ENCODE results near the gene PLXND1.
A peak's percentile ranks its signal among the peaks of the same experiment; 100 is the strongest.
"Not testable (repeated sequence)": the region's sequence is repeated elsewhere in the genome, so short reads cannot be mapped to it uniquely, and the experiment has no call there.

Gene PLXND1

DNA sequence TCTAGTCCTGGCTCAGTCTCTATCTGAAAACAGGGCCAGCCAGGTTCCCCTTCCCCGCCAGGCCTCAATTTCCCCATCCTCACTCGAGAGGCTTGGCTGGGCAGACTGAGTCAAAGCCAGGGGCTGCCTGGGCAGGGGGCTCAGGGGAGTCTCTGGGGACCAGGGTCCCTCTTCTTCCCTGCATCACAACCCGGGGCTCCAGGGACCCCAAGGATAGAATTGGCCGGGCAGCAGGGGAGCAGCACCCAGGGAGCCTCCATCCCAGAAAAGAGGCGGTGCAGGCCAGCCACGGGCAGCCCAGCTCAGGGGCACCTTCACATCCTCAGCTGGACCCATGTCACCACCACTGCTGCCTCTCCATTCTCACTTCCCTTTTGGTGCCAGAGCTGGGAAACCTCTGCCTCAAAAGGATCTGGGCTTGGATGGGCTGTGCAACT lies 13.3 kb upstream of the PLXND1 start:
- Mint-ChIP-seq H3K27me3 (no peaks in the 10 kb centered on the region), H3K4me1 (peaks cover 7% of the 10 kb centered on the region), H3K9me3 (no peaks in the 10 kb centered on the region), H3K36me3 (no peaks in the 10 kb centered on the region), H3K4me3 (no peak overlapping the region), H3K27ac (no peak overlapping the region)

DNA sequence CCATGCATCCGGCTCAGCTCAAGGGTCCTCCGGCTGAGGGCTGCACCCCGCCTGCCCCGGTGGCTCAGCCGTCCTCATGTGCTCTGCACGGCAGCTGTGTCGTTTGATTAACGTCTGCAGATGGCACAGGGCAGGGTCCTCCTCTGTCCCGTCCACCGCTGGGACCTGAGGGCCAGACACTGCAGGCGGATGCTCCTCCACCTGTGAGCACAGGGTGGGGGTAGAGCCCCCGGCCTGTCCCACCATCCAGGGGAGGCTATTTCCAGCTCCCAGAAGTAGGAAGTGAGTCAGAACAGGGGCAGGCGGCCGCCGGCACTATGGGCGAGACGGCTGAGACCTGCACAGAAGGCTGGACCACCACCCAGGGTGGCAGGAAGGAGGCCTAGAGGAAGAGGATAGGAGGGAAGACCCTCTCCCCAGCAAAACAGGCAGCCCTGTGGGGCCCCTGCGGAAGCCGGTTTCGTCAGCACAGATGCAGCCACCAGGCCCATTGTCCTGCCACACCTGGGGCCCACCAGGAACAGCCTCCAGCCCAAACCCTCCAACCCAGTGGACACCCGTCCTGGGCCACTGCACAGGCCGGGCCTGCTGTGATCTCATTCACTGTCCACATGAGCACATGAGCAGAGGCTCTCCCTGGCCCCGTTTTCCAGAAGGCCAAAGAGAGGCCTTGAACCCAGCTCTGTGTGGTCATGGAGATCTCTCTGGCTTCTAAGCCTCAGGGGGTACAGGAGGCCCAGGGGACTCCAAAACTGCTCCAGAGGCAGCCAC lies 12.6 kb upstream of the PLXND1 start:
- H3K36me3 Mint-ChIP-seq: no peaks in the 10 kb centered on the region
- H3K4me3 Mint-ChIP-seq: no peak overlapping the region
- no peaks in the 10 kb centered on the region for H3K9me3 Mint-ChIP-seq
- no peaks in the 10 kb centered on the region for H3K27me3 Mint-ChIP-seq
- no peak overlapping the region for H3K27ac Mint-ChIP-seq
- peaks cover 7% of the 10 kb centered on the region for H3K4me1 Mint-ChIP-seq

DNA sequence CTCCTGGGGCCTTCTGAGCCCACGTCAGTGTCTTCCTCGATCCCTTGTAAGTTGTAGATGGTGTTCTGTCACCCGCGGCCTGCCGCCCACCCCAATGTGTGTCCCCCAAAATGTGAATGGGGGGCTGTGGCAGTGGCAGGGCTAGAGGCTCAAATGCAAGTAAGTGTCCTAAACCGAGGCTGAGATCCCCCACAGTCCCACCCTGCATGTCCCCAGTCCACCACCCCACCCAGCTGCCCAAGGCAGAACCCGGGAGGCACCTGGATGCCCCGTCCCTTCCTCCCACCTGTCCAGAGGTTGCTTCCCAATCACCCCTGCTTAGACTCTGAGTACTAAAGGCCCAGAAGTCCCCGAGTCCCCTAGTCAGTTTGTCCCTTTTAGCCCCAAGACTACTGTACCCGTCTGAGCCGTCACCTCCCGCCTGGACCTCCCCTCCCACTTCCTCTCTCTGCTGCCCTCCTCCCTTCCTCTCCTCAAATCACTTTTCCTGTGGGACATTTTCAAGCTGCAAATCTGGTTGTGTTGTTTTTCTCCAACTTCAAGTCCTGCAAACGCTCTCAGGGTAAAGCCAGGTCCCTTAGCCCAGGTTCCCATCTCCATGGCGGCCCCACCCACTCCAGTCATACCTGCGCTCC lies 11.8 kb upstream of the PLXND1 start:
- no peaks in the 10 kb centered on the region for H3K9me3 Mint-ChIP-seq
- peaks cover 7% of the 10 kb centered on the region for H3K4me1 Mint-ChIP-seq
- H3K27me3 Mint-ChIP-seq: no peaks in the 10 kb centered on the region
- no peaks in the 10 kb centered on the region for H3K36me3 Mint-ChIP-seq
- H3K27ac Mint-ChIP-seq: no peak overlapping the region
- H3K4me3 Mint-ChIP-seq: no peak overlapping the region

DNA sequence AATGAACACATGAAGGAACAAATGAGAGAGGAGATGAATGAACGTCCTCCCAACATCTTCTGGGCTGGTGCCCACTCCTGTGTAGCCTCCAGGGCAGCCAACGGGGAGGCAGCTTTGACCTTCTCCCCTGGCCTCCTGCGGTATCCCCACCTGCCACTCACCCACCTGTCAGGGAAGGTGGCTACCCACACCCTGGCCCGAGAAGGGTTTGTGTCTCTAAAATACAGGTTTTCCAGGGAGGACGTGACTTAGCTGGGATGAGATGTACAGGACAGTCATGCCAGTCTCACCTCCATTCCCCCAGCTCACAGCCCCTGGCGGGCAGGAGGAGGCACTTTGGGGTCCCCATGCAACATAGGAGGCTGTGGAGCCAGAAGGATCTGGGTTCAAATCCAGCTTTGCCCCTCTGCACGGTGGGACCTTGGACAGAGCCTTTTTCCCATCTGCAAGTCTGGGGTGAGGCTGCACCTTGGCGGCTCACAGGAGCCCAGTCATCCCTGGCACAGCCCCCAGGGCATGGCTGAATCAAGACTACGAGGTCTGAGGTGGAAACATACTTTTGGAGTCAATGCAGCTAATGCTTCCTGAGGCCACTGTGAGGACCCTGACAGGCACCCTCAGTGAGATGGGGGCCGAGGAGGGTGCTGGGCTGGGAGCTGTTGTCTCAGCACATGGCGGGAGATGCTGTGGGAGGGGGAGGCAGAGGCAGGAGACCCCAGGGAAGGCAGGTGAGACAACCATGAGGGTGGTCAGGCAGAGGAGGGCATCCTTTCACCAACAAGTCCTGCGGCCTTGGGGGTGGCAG lies 11.1 kb upstream of the PLXND1 start:
- Mint-ChIP-seq H3K4me1 (peaks cover 7% of the 10 kb centered on the region), H3K27me3 (no peaks in the 10 kb centered on the region), H3K27ac (no peak overlapping the region), H3K9me3 (no peaks in the 10 kb centered on the region), H3K4me3 (no peak overlapping the region), H3K36me3 (no peaks in the 10 kb centered on the region)

DNA sequence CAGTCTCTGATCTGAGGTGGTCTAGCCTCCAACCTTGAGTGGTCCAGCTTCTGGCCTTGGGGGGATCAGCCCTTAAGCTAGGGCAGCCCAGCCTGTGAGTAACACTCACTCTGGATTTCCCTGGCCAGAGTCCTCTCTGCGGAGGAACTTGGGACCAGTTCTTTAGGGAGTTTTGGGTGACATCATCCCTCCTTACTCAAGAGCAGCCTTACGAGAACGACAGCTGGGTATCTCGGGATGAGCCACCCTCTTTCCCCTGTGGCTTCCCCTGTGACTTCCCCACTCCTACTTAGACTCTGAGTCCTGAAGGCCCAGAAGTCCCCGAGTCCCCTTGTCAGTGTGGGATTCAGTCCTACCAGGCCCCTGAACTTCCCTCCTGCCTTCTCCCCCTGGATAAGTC lies 10.2 kb upstream of the PLXND1 start:
- Mint-ChIP-seq H3K36me3 (no peaks in the 10 kb centered on the region), H3K27me3 (no peaks in the 10 kb centered on the region), H3K4me3 (no peak overlapping the region), H3K27ac (no peak overlapping the region), H3K9me3 (no peaks in the 10 kb centered on the region), H3K4me1 (peaks cover 7% of the 10 kb centered on the region)

DNA sequence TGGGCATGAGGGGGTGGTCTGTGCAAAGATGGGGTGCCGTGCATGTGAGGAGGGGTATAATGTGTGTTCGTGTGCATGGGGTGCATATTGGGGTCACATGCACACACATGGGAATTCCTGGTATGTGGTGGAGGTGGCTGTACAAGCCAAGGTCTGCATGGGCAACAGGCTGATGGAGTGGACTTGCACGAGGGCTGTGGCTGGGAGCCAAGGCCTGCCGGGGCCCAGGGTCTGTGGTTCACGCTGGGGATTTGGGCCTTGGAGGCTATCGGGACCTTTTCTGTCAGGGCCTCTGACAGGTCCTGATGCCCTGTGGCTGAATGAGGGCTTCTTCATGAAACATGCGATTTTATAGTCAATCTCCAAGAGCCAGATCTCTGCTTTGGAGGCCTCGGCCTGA lies 9.8 kb upstream of the PLXND1 start:
- Mint-ChIP-seq H3K4me3 (no peak overlapping the region), H3K27me3 (no peaks in the 10 kb centered on the region), H3K9me3 (no peaks in the 10 kb centered on the region), H3K36me3 (no peaks in the 10 kb centered on the region), H3K4me1 (peaks cover 7% of the 10 kb centered on the region), H3K27ac (no peak overlapping the region)

DNA sequence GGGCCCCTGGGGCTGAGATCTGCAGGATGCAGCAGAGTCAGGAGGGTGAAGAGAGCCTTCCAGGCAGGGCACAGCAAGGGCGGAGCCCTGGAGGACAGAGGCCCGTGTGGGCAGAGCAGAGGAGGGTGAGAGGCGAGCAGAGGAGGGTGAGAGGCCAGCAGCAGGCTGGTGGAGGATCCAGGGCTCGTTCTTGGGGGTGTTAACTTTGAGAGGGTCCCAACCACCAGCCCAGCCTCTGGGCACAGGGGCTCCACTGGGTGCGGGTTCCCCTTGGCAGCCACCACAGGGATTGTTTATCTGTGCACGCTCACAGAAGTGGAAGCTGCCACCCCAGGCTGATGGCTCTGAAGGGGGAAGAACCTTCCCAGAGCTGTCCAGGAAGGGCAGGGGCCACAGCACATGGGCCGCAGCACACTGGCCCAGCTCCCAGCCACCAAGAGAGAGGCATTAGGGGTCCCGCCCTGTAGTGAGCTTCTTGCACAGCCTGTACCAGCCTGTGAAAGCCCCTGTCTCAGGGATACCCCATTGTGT lies 9.3 kb upstream of the PLXND1 start:
- no peaks in the 10 kb centered on the region for H3K9me3 Mint-ChIP-seq

DNA sequence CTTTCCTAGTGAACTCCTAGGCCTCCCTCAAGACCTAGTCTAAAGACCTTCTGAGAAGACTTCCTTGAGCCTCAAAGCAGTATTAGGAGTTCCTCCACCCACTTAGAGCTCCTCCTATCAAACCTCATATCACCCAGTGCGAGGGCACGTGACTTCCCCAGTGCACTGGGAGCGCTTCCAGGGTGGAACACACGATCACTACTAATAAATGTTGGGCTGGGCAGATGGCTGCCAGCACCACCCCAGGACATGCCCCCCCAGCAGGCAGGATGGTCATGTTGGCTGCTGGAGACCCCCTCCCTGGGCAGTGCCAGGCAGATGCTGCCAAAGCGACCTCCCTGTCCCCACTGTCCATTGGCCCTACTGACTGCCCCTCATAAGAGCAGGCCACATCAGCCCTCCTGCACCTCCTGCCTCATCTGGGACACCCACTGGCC lies 8.5 kb upstream of the PLXND1 start:
- H3K9me3 Mint-ChIP-seq: no peaks in the 10 kb centered on the region
- no peaks in the 10 kb centered on the region for H3K27me3 Mint-ChIP-seq
- H3K36me3 Mint-ChIP-seq: no peaks in the 10 kb centered on the region
- H3K27ac Mint-ChIP-seq: no peak overlapping the region
- peaks cover 7% of the 10 kb centered on the region for H3K4me1 Mint-ChIP-seq
- H3K4me3 Mint-ChIP-seq: no peak overlapping the region

More for the DNA sequence above, 9.3 kb upstream of the PLXND1 start:
- H3K4me1 Mint-ChIP-seq: peaks cover 7% of the 10 kb centered on the region
- no peak overlapping the region for H3K27ac Mint-ChIP-seq
- H3K27me3 Mint-ChIP-seq: no peaks in the 10 kb centered on the region
- H3K36me3 Mint-ChIP-seq: no peaks in the 10 kb centered on the region
- no peak overlapping the region for H3K4me3 Mint-ChIP-seq

DNA sequence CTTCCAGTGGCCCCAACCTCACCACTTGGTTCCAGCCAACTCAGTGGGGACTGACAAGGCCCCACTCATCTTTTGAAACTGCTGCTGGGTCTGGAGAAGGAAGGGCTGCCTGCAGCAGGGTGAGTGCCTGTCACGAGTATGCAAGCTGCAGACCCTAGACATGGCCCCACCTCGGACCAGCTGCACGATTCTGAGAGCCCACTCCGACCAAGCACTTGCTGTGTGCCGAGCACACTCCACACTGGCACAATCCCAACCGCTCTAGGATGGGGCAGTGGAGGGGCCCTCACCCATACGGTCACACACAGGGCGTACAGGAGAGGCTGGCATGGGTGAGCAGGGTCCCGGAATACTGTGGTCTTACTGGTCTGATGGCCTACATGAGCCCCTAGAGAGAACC lies 8.0 kb upstream of the PLXND1 start:
- Mint-ChIP-seq H3K4me1 (peaks cover 7% of the 10 kb centered on the region), H3K27ac (no peak overlapping the region), H3K4me3 (no peak overlapping the region), H3K9me3 (no peaks in the 10 kb centered on the region), H3K27me3 (no peaks in the 10 kb centered on the region), H3K36me3 (no peaks in the 10 kb centered on the region)

DNA sequence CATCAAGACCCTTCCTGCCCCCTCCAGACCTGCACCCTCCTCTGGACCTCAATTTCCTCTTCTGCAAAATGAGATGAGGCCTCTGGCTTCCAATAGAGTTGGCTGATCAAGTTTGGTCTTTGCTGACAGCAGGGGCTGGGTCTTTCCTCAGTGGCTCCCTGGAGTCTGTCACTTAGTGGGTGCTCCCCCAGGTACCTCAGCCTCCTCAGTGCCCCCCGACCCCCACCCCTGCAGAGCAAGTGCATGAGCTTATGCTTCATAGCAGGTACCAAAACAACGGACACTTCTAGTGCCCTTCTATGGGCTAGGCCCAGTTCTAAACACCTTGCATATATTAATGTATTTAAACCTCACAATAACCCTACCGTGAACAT lies 6.9 kb upstream of the PLXND1 start:
- H3K27me3 Mint-ChIP-seq: no peaks in the 10 kb centered on the region
- H3K9me3 Mint-ChIP-seq: no peaks in the 10 kb centered on the region
- no peaks in the 10 kb centered on the region for H3K36me3 Mint-ChIP-seq

DNA sequence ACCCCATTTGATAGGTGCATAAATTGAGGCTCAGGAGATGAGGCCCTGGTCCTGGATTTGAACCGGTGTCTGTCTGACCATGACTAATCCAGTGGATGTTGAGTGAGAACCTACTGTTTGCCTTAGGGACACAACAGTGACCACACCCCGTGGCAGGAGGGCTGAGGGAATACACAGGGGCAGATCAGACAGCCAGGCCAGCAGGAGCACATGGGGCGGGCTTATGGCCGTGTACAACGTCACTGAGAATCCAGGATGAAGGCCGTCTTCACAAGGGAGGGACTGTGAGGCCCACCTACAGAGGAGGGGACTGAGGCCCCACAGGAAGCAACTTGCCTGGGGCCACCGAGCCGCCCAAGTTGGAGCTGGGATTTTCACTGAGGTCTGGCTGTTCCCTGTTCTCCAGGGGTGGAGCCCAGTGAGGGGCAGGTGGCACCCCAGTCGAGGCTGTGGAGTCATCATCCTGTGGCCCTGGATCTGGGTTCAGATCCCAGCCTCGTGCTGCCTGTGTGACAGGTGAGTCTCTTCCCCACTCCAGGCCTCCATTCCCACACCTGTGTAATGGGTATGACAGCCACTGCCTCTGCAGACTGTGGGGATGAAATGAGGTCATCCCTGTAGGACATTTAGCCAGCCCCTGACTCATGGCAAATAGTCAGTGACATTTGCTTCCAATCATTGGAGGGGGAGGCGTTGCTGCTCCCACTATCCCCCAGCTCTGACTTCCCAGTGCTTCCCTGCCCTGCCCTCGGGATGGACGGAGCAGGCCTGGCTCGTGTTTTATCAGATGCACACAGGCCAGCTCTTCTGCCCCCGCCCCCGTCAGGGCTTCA lies 6.3 kb upstream of the PLXND1 start:
- no peaks in the 10 kb centered on the region for H3K9me3 Mint-ChIP-seq
- no peaks in the 10 kb centered on the region for H3K27me3 Mint-ChIP-seq
- H3K27ac Mint-ChIP-seq: peak overlapping the region; percentile 68
- H3K36me3 Mint-ChIP-seq: no peaks in the 10 kb centered on the region
- no peak overlapping the region for H3K4me3 Mint-ChIP-seq
- H3K4me1 Mint-ChIP-seq: no peaks in the 10 kb centered on the region

More for the DNA sequence above, 6.9 kb upstream of the PLXND1 start:
- Mint-ChIP-seq H3K4me1 (peaks cover 2% of the 10 kb centered on the region), H3K27ac (no peak overlapping the region), H3K4me3 (no peak overlapping the region)

DNA sequence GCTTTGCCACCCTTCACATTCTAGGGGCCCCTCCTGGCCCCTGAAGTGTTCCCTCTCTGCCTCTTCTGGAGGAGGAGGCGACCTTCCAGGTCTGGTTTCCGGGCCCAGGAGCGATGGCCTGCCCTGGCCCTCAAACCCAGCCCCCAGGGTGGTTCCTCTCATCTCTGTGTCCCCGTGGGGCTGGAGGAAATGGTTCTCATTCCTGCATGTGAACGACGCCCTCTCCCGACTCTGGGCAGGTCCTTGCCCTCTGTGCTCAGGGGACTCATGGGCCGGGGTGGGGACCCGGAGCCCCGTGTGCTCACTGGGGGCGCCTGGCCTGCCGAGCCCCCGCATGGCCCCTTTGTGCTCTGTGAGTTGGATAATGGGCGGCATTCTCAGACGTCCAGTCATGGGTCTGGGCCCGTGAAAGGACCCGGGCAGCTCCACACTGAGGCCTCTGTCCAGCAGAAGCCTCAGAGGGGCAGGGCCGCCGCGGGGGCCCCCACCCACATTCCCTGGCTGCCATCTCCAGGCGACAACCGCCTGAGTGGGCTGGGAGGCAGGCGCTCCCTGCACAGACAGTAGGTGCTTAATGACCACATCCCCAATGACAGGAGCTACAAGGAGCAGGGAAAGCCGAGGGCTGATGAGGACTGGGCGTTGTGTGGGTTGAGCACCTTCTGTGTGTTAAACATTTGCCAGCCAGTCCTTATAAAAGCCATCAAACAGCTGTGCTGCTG lies 5.5 kb upstream of the PLXND1 start:
- H3K36me3 Mint-ChIP-seq: no peaks in the 10 kb centered on the region
- no peak overlapping the region for H3K4me3 Mint-ChIP-seq
- no peak overlapping the region for H3K27ac Mint-ChIP-seq
- H3K9me3 Mint-ChIP-seq: no peaks in the 10 kb centered on the region
- H3K4me1 Mint-ChIP-seq: no peaks in the 10 kb centered on the region
- no peaks in the 10 kb centered on the region for H3K27me3 Mint-ChIP-seq

DNA sequence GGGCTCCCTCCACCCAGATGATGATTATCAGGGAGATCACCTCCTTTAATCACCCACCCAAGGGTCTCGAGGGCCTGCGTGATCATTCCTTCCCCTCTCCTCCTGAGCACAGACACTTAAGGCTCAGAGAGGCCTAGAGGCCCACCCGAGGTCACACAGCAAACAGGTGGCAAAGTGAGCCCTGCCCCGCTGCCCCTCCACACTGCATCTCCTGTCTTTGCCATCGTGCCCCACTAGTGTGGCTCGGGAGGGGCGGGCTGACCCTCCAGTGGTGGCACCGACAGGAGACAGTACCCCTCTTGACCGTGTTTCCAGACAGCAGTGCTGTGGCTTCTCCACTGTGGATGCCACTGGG lies 4.9 kb upstream of the PLXND1 start:
- H3K9me3 Mint-ChIP-seq: no peaks in the 10 kb centered on the region
- no peaks in the 10 kb centered on the region for H3K4me1 Mint-ChIP-seq
- no peak overlapping the region for H3K27ac Mint-ChIP-seq
- H3K4me3 Mint-ChIP-seq: no peak overlapping the region
- no peaks in the 10 kb centered on the region for H3K36me3 Mint-ChIP-seq
- no peaks in the 10 kb centered on the region for H3K27me3 Mint-ChIP-seq

DNA sequence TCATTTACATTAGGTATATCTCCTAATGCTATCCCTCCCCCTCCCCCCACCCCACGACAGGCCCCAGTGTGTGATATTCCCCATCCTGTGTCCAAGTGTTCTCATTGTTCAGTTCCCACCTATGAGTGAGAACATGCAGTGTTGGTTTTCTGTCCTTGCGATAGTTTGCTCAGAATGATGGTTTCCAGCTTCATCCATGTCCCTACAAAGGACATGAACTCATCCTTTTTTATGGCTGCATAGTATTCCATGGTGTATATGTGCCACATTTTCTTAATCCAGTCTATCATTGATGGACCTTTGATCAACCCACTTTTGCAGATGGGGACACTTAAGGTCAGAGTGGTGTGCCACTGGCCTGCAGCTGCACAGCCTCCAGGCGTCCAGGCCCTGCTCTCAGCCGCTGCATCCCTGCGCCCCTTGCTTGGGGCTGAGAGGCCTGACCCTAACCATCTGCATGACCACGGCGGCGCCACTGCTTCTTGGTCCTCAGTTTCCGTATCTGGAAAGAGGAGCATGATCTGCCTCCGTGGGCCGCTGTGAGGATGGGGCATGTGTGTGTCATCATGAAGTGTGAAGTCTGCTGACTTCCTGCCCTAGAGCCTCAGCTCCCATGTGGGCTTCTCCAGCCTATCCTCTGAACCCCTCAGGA lies 4.4 kb upstream of the PLXND1 start:
- H3K27me3 Mint-ChIP-seq, H3K4me1 Mint-ChIP-seq, H3K9me3 Mint-ChIP-seq, H3K4me3 Mint-ChIP-seq, H3K27ac Mint-ChIP-seq, H3K36me3 Mint-ChIP-seq: not testable (repeated sequence)

Data from activated naive CD4-positive, alpha-beta T cell treated with anti-CD3 and anti-CD28 coated beads, Interleukin-2, amount 50 U/mL, for 24 hours (primary cell).